DND-41 (cell line): Measurements from ENCODE around the gene SLFN12L.
A peak's percentile ranks its signal among the peaks of the same experiment; 100 is the strongest.

ENCODE experiments used
- ATAC-seq: fragments of 200-7000 bp; cut with Tn5 transposase; 3 replicates; pipeline ENCODE4 v1.9.1; 2021; ENCODE audit warnings: low read depth; ENCODE audit not compliant: insufficient read depth
- DNase-seq: peaks from one replicate; pipeline ENCODE4 v3.0.0-alpha.2; 2020
- H2AFZ ChIP-seq: 2 replicates; pipeline ENCODE4 v1.6.0; 2012; ENCODE audit warnings: low read depth, low read length
- H3K27ac ChIP-seq: 2 replicates; pipeline ENCODE4 v1.5.1; 2012; ENCODE audit warnings: low read length, inconsistent platforms
- H3K27me3 ChIP-seq: fragments of 200-600 bp; sonication (generic); 2 replicates; pipeline ENCODE4 v1.6.0; 2012; ENCODE audit warnings: low read length, mild to moderate bottlenecking, inconsistent platforms; ENCODE audit not compliant: insufficient read depth, poor library complexity
- H3K36me3 ChIP-seq: 2 replicates; pipeline ENCODE4 v1.5.1; 2012; ENCODE audit warnings: low read length, inconsistent platforms; ENCODE audit not compliant: insufficient read depth
- H3K4me1 ChIP-seq: 2 replicates; pipeline ENCODE4 v1.5.1; 2012; ENCODE audit warnings: mild to moderate bottlenecking, low read length; ENCODE audit not compliant: insufficient read depth
- H3K4me2 ChIP-seq: 2 replicates; pipeline ENCODE4 v1.6.0; 2012; ENCODE audit warnings: mild to moderate bottlenecking, moderate library complexity, low read length, inconsistent platforms; ENCODE audit not compliant: insufficient read depth
- H3K4me3 ChIP-seq, 2 experiments: fragments of 200-600 bp in 1 of 2; shearing (Covaris generic) in 1 of 2; 2 replicates each; pipeline ENCODE4 v1.5.1; 2012 to 2016; ENCODE audit warnings: inconsistent platforms in 2 of 2, low read length in 2 of 2, mild to moderate bottlenecking in 2 of 2, low read depth in 1 of 2, moderate library complexity in 1 of 2
- H3K79me2 ChIP-seq: 2 replicates; pipeline ENCODE4 v1.6.0; 2012; ENCODE audit warnings: low read length, inconsistent platforms; ENCODE audit not compliant: insufficient read depth
- H3K9ac ChIP-seq: 2 replicates; pipeline ENCODE4 v1.6.0; 2012; ENCODE audit warnings: low read depth, mild to moderate bottlenecking, inconsistent platforms, low read length, moderate library complexity
- H3K9me3 ChIP-seq: 2 replicates; pipeline ENCODE4 v1.5.1; 2012; ENCODE audit warnings: low read length, moderate library complexity, mild to moderate bottlenecking, inconsistent platforms; ENCODE audit not compliant: insufficient read depth, severe bottlenecking
- H4K20me1 ChIP-seq: 2 replicates; pipeline ENCODE4 v1.6.0; 2012; ENCODE audit warnings: low read length; ENCODE audit not compliant: insufficient read depth
- CTCF ChIP-seq: IDR thresholded peaks from 2 replicates; pipeline ENCODE4 v1.5.1; 2012; ENCODE audit warnings: borderline replicate concordance, low read length, moderate library complexity, mild to moderate bottlenecking; ENCODE audit not compliant: poor library complexity, severe bottlenecking; ENCODE audit errors: extremely low read depth
- EZH2 ChIP-seq: IDR thresholded peaks from 3 replicates; pipeline ENCODE4 v1.6.1; 2012; ENCODE audit warnings: borderline replicate concordance, low read depth, mild to moderate bottlenecking, moderate library complexity, low read length, inconsistent platforms; ENCODE audit not compliant: severe bottlenecking

SLFN12L gene

DNA sequence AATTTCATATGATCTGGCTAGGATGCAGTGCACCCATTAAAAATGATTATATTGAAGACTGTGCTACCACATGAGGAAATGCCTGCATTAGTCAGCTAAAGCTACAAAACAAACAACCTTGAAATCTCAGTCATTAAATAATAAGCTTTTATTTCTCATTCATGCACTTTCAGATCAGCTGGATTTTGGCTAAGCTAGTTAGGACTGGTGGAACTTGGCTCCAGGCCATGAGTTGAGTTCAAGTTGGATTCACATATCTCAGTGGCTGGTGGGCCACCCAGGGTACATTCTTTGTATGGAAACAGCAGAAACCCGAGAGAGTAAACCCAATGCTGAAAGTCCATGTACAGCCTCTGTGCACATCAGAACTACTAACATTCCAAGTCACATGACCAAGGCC, 6.4 kb upstream of the SLFN12L start:
- Histone ChIP-seq H3K79me2 (peaks cover 22% of the 10 kb centered on the region), H3K36me3 (no peaks in the 10 kb centered on the region), H2AFZ (no peak overlapping the region), H3K27me3 (no peaks in the 10 kb centered on the region), H3K9ac (peak overlapping the region; percentile 20), H3K4me1 (peaks cover 54% of the 10 kb centered on the region), H3K4me2 (peak overlapping the region; percentile 40), H3K9me3 (no peaks in the 10 kb centered on the region), H3K4me3 (peak overlapping the region in 1 of 2 experiments; percentile 1; a peak in 1 of 4 replicates), H4K20me1 (no peaks in the 10 kb centered on the region), H3K27ac (peak overlapping the region; percentile 96)
- ATAC-seq (no peak), DNase-seq (no peak)
- TF ChIP-seq CTCF (no peak), EZH2 (no peak)

GRCh38 chr17:35542990-35543389, 5.5 kb upstream of the SLFN12L start:
- Histone ChIP-seq H3K79me2 (peaks cover 26% of the 10 kb centered on the region), H3K27ac (peak overlapping the region; percentile 96), H4K20me1 (no peaks in the 10 kb centered on the region), H2AFZ (no peak overlapping the region), H3K36me3 (no peaks in the 10 kb centered on the region), H3K4me3 (no peak overlapping the region), H3K9ac (peak overlapping the region; percentile 20), H3K27me3 (no peaks in the 10 kb centered on the region), H3K4me1 (peaks cover 62% of the 10 kb centered on the region), H3K4me2 (peak overlapping the region; percentile 40), H3K9me3 (no peaks in the 10 kb centered on the region)
- peak; percentile 76 for ATAC-seq
- peak; percentile 64 for DNase-seq
- TF ChIP-seq EZH2 (no peak), CTCF (no peak)

DNA sequence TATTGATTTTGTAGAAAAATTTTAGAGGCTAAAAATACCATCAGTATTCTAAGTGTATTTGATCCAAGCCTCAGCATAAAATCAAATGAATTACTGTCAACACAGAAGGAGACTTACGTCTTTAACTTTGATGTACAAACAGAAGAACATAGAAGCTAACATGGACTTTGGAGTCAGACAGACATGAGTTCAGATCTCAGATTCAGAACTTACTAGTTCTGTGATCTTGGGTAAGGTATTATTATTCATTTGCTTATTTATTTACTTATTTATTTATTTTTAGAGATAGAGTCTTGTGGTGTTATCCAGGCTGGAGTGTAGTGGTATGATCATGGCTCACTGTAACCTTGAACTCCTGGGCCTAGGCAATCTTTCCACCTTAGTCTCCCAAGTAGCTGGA, 4.0 kb upstream of the SLFN12L start:
- peak overlapping the region; percentile 96 for H3K27ac ChIP-seq
- H2AFZ ChIP-seq, result peak overlapping the region; percentile 70
- ATAC-seq (no peak), DNase-seq (no peak)
- H3K4me2 ChIP-seq, result peak overlapping the region; percentile 67
- no peaks in the 10 kb centered on the region for H4K20me1 ChIP-seq
- H3K79me2 ChIP-seq, result peaks cover 36% of the 10 kb centered on the region
- peak overlapping the region; percentile 4 to 52; a peak in 3 of 4 replicates for H3K4me3 ChIP-seq
- H3K9me3 ChIP-seq, result no peaks in the 10 kb centered on the region
- H3K9ac ChIP-seq, result peak overlapping the region; percentile 77
- H3K27me3 ChIP-seq, result no peaks in the 10 kb centered on the region
- peaks cover 74% of the 10 kb centered on the region for H3K4me1 ChIP-seq
- no peak for TF ChIP-seq EZH2
- no peak for TF ChIP-seq CTCF
- no peaks in the 10 kb centered on the region for H3K36me3 ChIP-seq
